ENCODE measurements around the gene LIG3. TPM values are rescaled to one million over a fixed set of nuclear protein-coding genes. Genes with fewer than 3 reads are reported as not detected.
A peak's percentile ranks its signal among the peaks of the same experiment; 100 is the strongest.
"Not testable (repeated sequence)": the region's sequence is repeated elsewhere in the genome, so short reads cannot be mapped to it uniquely, and the experiment has no call there.

The LIG3 gene
- total RNA-seq, 4 donors from 2014 or later, result 16.9 to 25.4 (median 21.5) TPM

- Histone ChIP-seq H3K36me3 (peaks cover 0 to 11% of the 10 kb centered on the region in 2 donors), H3K9me3 (no peaks in the 10 kb centered on the region), H3K27me3 (no peaks in the 10 kb centered on the region), H3K27ac (peak overlapping the region; percentile 69 to 80 (median 74)), H3K4me3 (no peak overlapping the region), H3K4me1 (peaks cover 9 to 19% of the 10 kb centered on the region in 2 donors)
- in situ Hi-C loops (cut with MboI; ENCODE audit: low sequenced_read_pairs in 4 of 4), result no loop called here
- ATAC-seq, result no peak
- TF ChIP-seq CTCF (IDR thresholded peaks at IDR 0.05 in 4 of 5, conservative IDR thresholded peaks at IDR 0.05 in 1 of 5) (no peak), POLR2A (IDR thresholded peaks at IDR 0.05) (no peak)
- intact Hi-C loops (cut with DNase I; ENCODE audit: low total_unique reads), result no loop called here
- DNase-seq, result no peak
Measured at GRCh38 chr17:35023538-35023937, 43.2 kb downstream of the LIG3 start.

- H3K9me3 ChIP-seq, result no peaks in the 10 kb centered on the region
- H3K27ac ChIP-seq, result no peak overlapping the region
- no peak overlapping the region for H3K4me3 ChIP-seq
- ATAC-seq (no peak), DNase-seq (no peak)
- H3K36me3 ChIP-seq, result peaks cover 0 to 11% of the 10 kb centered on the region in 2 donors
- no peaks in the 10 kb centered on the region for H3K27me3 ChIP-seq
- intact Hi-C loops (cut with DNase I; ENCODE audit: low total_unique reads), result no loop called here
- TF ChIP-seq CTCF (IDR thresholded peaks at IDR 0.05 in 4 of 5, conservative IDR thresholded peaks at IDR 0.05 in 1 of 5) (no peak), POLR2A (IDR thresholded peaks at IDR 0.05) (no peak)
- H3K4me1 ChIP-seq, result peaks cover 9 to 19% of the 10 kb centered on the region in 2 donors
- in situ Hi-C loops (cut with MboI; ENCODE audit: low sequenced_read_pairs in 4 of 4), result no loop called here
Measured at GRCh38 chr17:35025541-35025940, 45.2 kb downstream of the LIG3 start.

- H3K36me3 ChIP-seq, result peaks cover 0 to 11% of the 10 kb centered on the region in 2 donors
- intact Hi-C loops (cut with DNase I; ENCODE audit: low total_unique reads); ATAC-seq; H3K27ac ChIP-seq; H3K9me3 ChIP-seq; H3K4me1 ChIP-seq; H3K27me3 ChIP-seq; H3K4me3 ChIP-seq; DNase-seq; in situ Hi-C loops (cut with MboI; ENCODE audit: low sequenced_read_pairs in 4 of 4): not testable (repeated sequence)
Measured at GRCh38 chr17:35028097-35028496, 47.8 kb downstream of the LIG3 start.

- no peak overlapping the region for H3K27ac ChIP-seq
- DNase-seq (no peak), ATAC-seq (no peak)
- no peak for TF ChIP-seq CTCF (IDR thresholded peaks at IDR 0.05 in 4 of 5, conservative IDR thresholded peaks at IDR 0.05 in 1 of 5)
- no peak for TF ChIP-seq POLR2A (IDR thresholded peaks at IDR 0.05)
- H3K4me3 ChIP-seq, result no peak overlapping the region
- in situ Hi-C loops (cut with MboI; ENCODE audit: low sequenced_read_pairs in 4 of 4) (no loop called here), intact Hi-C loops (cut with DNase I; ENCODE audit: low total_unique reads) (no loop called here)
- H3K4me1 ChIP-seq, result peaks cover 0 to 7% of the 10 kb centered on the region in 2 donors
- no peaks in the 10 kb centered on the region for H3K27me3 ChIP-seq
- H3K9me3 ChIP-seq, result no peaks in the 10 kb centered on the region
- peaks cover 0 to 11% of the 10 kb centered on the region in 2 donors for H3K36me3 ChIP-seq
Measured at GRCh38 chr17:35028531-35029262, 48.4 kb downstream of the LIG3 start.

GRCh38 chr17:35030780-35031179 lies 50.5 kb downstream of the LIG3 start:
- in situ Hi-C loops (cut with MboI; ENCODE audit: low sequenced_read_pairs in 4 of 4) (no loop called here), intact Hi-C loops (cut with DNase I; ENCODE audit: low total_unique reads) (no loop called here)
- Histone ChIP-seq H3K4me3 (no peak overlapping the region), H3K27me3 (no peaks in the 10 kb centered on the region), H3K9me3 (no peaks in the 10 kb centered on the region), H3K4me1 (peaks cover 0 to 7% of the 10 kb centered on the region in 2 donors), H3K27ac (no peak overlapping the region), H3K36me3 (peaks cover 0 to 10% of the 10 kb centered on the region in 2 donors)
- TF ChIP-seq CTCF (IDR thresholded peaks at IDR 0.05 in 4 of 5, conservative IDR thresholded peaks at IDR 0.05 in 1 of 5) (no peak), POLR2A (IDR thresholded peaks at IDR 0.05) (no peak)
- no peak for DNase-seq
- no peak for ATAC-seq

Measured in gastrocnemius medialis (tissue), 4 donors.